ENCODE data around the gene PCAT6.

Gene PCAT6

DNA sequence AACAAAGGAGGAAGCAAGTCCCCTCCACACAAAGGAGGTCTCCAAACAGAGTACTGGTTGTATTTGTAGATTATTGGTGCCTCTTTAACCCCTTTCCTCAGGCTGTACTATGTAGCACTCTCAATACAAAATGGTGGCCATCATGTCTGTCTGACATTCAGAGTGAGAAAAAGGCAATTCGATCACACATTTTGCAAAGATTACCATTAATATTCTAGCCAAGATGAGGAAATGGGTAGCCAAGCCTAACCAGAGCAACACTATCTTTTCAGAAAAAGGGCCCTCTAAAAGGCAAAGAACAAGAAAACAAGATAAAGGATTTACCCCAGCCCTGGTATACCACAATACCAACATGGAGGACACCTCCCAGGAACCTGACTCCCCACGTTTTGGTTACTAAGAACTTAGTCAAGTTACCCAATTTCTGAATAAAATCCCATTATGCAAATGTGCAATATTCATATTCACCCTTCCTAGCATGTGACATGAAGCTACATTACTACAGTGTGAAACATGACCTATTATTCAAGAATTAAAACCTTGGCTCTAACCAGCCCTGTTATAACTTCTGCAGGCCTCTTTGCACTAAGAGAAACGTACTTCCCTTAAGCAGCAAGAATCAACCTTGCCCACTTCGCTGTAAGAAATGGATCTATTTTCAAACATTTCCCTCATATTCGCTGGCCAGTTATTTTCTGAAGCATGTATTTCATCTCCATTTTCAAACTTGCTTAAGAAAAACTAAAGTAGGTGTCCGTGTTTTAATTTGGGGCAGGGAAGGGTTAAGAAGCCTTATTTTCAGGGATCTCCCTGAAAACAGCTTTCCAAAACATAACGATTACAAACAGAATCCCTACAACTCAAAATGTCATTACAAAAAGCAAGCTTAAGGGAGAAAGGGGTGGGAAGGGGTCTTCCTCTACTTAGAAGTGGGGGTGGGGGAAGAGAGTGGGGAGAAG is 4.6 kb upstream of the PCAT6 start:
- CTCF ChIA-PET, result interaction anchor here (0.7 to 1.0 kb wide), 3 partner anchors 56 to 537 kb away, joined by 3 to 4 read pairs (median 3); no protein-coding TSS in a partner anchor

DNA sequence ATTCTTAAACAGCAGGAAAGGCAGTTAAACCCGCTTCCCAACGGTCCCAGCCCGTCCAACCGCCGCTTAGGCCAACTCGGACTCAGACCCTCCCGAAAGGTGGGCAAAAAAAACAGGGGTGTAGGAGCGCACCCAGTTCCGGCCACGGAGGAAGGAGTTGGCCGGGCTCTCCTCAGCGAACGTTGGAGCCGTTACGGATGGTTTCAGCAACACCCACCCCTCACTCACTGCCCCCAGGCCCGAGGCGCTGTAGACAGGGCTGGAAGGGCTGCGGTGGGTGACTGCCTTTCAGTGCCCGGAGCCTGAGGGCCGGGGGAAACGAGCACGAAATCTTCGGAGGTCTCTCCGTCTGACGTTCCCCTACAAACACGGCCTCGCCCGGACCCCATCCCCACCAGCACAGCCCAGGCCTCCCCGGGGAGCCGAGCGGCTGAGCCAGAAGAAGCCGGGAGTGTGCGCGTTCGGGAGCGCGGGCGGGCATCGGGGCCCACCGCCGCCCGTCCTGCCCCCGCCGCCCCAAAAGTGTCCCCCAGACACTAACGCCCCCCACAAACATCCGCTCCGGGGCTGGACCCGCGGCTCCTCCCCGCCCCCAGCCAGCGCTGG is 3.8 kb upstream of the PCAT6 start:
- DNase-seq (ENCODE audit: low spot score), result peak; percentile 52
- TF ChIP-seq, protein P1, sequence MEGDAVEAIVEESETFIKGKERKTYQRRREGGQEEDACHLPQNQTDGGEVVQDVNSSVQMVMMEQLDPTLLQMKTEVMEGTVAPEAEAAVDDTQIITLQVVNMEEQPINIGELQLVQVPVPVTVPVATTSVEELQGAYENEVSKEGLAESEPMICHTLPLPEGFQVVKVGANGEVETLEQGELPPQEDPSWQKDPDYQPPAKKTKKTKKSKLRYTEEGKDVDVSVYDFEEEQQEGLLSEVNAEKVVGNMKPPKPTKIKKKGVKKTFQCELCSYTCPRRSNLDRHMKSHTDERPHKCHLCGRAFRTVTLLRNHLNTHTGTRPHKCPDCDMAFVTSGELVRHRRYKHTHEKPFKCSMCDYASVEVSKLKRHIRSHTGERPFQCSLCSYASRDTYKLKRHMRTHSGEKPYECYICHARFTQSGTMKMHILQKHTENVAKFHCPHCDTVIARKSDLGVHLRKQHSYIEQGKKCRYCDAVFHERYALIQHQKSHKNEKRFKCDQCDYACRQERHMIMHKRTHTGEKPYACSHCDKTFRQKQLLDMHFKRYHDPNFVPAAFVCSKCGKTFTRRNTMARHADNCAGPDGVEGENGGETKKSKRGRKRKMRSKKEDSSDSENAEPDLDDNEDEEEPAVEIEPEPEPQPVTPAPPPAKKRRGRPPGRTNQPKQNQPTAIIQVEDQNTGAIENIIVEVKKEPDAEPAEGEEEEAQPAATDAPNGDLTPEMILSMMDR (conservative IDR thresholded peaks at IDR 0.05; ENCODE audit: low read depth), result no peak
- ChIA-PET CTCF (no interaction called here), POLR2A (ENCODE audit: low non-redundant PET) (no interaction called here)
- H3K27ac ChIP-seq, result peak overlapping the region; percentile 86

More for the DNA sequence above, 4.6 kb upstream of the PCAT6 start:
- peak; percentile 43 for DNase-seq (ENCODE audit: low spot score)
- POLR2A ChIA-PET (ENCODE audit: low non-redundant PET), result no interaction called here
- TF ChIP-seq, protein P1 (conservative IDR thresholded peaks at IDR 0.05; ENCODE audit: low read depth), result no peak
- peak overlapping the region; percentile 86 for H3K27ac ChIP-seq

DNA sequence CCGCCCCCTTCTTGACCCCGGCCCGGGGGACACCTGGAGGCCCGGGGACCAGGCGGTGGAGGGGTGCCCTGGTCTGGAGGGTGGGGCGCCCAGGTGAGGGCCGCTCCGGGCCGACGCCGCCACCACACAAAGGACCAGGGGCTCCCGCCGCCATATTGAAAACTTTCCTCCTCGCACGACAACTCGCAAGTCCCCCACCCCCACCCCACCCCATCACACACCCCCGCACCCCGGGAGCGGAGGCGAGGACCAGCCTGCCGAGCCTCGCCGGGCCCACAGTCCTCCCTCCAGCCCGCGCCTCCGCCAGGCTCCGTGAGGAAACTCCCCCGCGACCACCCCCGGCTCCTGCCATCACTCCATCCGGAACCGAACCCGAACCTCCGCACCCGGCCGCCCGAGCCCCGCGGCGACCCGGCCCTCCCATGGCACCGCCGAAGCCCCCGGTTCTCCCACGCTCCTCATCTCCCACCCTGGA is 3.3 kb upstream of the PCAT6 start:
- TF ChIP-seq, protein P1 (conservative IDR thresholded peaks at IDR 0.05; ENCODE audit: low read depth), result no peak
- peak; percentile 94 for DNase-seq (ENCODE audit: low spot score)
- H3K27ac ChIP-seq, result peak overlapping the region; percentile 86
- ChIA-PET CTCF (interaction anchor here (0.8 kb wide), 1 partner anchor 45 kb away, joined by 4 read pairs; no protein-coding TSS in a partner anchor), POLR2A (ENCODE audit: low non-redundant PET) (interaction anchor here (0.5 to 0.9 kb wide), 3 partner anchors 11 to 53 kb away, joined by 3 to 4 read pairs (median 3); no protein-coding TSS in a partner anchor)

DNA sequence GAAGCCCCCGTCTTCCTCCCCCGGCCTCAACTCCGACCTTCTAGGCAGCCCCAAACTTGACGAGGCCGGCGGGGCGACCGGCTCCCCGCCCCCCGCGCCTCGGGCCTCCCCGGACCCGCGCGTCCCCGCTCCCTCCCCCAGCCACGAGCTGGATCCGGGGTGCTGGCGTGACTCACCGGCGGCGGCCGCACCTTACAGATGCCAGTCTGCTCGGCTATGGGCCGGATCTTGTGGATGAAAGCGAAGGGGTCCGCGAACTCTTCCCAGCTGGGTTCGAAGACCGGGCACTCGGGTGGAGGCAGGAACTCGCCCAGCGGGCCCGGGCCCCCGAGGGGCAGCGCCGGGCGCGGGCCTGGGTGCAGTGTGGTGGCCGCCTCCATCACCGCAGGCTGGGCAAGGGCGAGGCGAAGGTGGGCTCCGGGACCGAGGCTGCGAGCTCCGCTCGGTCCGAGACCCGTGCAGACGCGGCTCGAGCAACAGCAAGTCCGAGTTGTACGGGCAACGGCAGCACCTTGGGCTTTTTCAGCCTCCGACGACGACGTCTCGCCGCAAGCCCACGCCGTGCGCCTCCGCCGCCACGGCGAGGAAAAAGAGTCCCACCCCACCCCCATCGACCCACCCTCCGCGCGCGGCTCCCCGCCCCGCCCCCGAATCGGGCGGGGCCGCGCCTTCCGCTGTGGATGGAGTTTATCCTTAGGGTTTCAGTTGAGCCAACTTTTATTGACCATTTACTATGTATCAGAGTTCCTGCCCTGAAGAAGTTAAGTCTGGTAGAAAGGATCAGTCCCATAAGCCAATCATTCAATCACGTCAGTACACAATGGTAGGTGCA is 2.6 kb upstream of the PCAT6 start, which contains the start of gene KDM5B:
Gene KDM5B (minus strand): TSS at position 496 of the 832 bp plus-strand sequence. CDS start 116 bp downstream, at position 380.
- ChIA-PET CTCF (interaction anchor here (0.8 kb wide), 1 partner anchor 44 kb away, joined by 4 read pairs; no protein-coding TSS in a partner anchor), POLR2A (ENCODE audit: low non-redundant PET) (interaction anchor here (0.5 to 0.9 kb wide), 4 partner anchors 12 to 559 kb away, joined by 3 to 4 read pairs (median 3); no protein-coding TSS in a partner anchor)
- H3K27ac ChIP-seq, result peak within 1 kb of the TSS; percentile 86
- peak; percentile 94 for DNase-seq (ENCODE audit: low spot score)
- TF ChIP-seq, protein P1 (conservative IDR thresholded peaks at IDR 0.05; ENCODE audit: low read depth), result no peak

DNA sequence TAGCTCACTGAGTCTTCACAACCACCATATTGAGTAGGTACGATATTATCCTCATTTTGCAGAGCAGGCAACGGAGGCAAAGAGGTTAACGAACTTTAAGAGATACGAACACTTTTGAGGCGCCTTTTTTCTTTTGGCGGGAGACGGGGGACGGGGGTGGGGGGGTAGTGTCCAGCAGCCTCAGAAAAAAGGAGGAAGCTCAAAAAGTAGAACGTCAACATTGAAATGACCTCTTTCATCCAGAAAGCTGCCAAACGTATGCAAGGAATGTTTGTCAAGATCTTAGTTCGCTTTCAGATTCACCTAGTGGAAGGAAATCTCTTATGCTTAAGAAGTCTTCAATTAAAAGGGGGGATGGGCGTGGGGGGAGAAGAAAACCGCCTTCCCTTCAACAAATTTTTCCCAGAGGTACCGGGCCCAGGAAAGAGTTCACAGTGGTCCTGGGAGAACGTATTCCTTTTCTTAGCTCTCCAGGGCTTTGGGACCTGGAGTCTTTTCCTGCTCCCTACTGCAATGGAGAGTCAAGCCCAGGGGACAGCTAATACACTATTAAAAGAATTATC is 1.1 kb upstream of the PCAT6 start:
- POLR2A ChIA-PET (ENCODE audit: low non-redundant PET), result interaction anchor here (1.0 kb wide), 1 partner anchor 52 kb away, joined by 3 read pairs; no protein-coding TSS in a partner anchor

More for the DNA sequence above, 1.1 kb upstream of the PCAT6 start:
- H3K27ac ChIP-seq, result no peak overlapping the region
- DNase-seq (ENCODE audit: low spot score), result no peak
- CTCF ChIA-PET, result interaction anchor here (0.6 to 1.0 kb wide), 2 partner anchors 47 to 197 kb away, joined by 3 read pairs; no protein-coding TSS in a partner anchor
- TF ChIP-seq, protein P1 (conservative IDR thresholded peaks at IDR 0.05; ENCODE audit: low read depth), result no peak
